CMK (cell line): Measurements from ENCODE around the gene CASP5.
"Not testable (repeated sequence)": the region's sequence is repeated elsewhere in the genome, so short reads cannot be mapped to it uniquely, and the experiment has no call there.

Experiments
- DNase-seq: peaks from one replicate; pipeline ENCODE4 v3.0.0-alpha.2; 2010; ENCODE audit warnings: low read depth

The CASP5 gene

DNA sequence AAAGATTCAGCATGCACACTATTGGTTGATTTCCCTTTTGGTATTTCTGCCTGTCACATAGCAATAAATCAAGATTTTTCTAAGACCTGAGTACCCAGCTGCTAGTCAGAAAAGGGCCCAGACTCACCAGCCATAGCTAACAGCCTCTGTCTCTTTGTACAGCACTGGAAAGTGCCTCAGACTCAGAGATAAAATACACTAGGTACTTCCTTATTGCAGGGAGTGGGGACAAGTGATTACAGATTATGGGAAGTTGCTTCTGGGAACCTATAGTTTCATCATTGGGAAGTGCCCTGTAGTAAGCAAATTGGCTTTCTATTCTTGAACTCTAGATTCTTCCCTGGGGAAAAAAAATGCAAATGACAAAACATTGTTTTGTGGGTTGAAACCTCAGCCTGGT, at the start of gene CASP5:
CASP5 (minus strand) TSS at position 166 of the 400 bp plus-strand sequence; CDS start at position 134, 32 bp downstream.
- DNase-seq: peak; percentile 34

DNA sequence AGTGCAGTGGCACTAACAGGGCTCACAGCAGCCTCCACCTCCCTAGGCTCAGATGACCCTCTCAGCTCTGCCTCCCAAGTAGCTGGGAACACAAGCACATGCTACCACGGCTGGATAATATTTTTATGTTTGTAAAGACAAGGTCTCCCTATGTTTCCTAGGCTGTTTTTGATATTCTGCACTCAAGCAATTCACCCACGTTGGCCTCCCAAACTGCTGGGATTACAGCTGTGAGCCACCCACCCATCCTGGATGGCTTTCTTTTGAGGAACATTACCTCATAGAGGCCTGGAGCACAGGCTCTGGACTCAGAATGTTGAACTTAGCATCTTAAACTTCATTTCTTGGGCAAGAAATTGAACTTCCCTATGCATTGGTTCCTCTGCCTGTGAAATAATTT, 49.1 kb upstream of the CASP5 start:
- DNase-seq: not testable (repeated sequence)

GRCh38 chr11:105071089-105071732, 48.2 kb upstream of the CASP5 start:
- DNase-seq: no peak

GRCh38 chr11:105070306-105070705, 47.3 kb upstream of the CASP5 start:
- DNase-seq: no peak

GRCh38 chr11:105069749-105070148, 46.8 kb upstream of the CASP5 start:
- not testable (repeated sequence) for DNase-seq

- not testable (repeated sequence) for DNase-seq
Observed at GRCh38 chr11:105063245-105063941, 40.4 kb upstream of the CASP5 start.

GRCh38 chr11:105057432-105057831, 34.5 kb upstream of the CASP5 start:
- no peak for DNase-seq

- DNase-seq: no peak
Observed at GRCh38 chr11:105056446-105056845, 33.5 kb upstream of the CASP5 start.

DNA sequence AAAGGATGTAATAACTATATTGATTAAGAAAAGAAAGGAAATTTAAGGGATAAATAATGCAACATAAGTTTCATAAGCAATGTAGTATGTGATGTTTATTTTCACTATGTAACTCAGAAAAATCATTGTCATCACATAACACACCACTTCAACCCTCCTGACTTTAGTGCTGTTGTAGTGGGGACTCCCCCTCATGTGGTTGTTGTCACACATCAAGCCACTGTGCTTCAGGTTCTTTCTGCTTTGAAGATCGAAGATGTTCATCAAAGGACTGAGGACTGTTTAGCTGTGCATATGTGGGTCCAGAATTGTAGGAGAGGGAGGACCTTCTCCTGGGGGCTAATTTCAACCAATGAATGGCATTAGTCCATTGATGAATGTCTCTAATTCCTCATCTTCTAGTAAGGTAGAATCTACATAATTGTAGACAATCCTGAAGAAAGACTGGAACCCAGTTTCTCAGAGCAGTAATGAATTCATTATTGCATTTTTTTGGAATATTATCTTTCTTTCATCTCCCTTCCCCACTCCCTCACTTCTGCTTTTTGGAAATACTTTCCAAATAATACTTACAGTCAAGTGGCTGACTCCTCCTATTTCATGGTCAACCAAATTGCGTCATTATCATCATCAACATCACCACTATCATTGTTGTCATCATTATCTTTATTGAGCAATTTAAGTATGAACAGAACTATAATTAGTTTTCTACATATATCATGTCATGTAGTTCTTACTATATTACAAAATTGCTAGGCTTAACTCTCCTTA, 31.9 kb upstream of the CASP5 start:
- no peak for DNase-seq

DNA sequence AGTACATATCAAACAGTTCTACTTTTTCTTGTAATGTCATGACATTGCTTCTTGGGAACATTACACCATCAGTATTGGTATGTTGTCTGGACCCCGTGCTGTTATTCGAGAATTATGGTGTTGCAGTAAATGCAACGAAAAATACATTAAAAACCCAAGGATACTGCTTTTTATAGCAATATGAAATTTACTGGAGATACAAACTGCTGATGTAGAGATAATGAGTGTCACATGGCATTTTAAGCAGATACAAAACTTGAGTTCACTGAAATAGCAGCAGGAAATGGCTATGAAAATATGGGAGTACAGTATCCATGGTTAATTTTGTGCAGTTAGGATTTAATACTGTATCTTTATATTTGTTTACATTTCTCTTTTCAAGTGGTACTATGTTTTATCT, 29.5 kb upstream of the CASP5 start:
- DNase-seq: no peak

GRCh38 chr11:105051559-105051958, 28.6 kb upstream of the CASP5 start:
- DNase-seq: no peak

GRCh38 chr11:105049481-105049880, 26.5 kb upstream of the CASP5 start:
- DNase-seq: no peak

- no peak for DNase-seq
Observed at GRCh38 chr11:105046898-105047579, 24.1 kb upstream of the CASP5 start.

DNA sequence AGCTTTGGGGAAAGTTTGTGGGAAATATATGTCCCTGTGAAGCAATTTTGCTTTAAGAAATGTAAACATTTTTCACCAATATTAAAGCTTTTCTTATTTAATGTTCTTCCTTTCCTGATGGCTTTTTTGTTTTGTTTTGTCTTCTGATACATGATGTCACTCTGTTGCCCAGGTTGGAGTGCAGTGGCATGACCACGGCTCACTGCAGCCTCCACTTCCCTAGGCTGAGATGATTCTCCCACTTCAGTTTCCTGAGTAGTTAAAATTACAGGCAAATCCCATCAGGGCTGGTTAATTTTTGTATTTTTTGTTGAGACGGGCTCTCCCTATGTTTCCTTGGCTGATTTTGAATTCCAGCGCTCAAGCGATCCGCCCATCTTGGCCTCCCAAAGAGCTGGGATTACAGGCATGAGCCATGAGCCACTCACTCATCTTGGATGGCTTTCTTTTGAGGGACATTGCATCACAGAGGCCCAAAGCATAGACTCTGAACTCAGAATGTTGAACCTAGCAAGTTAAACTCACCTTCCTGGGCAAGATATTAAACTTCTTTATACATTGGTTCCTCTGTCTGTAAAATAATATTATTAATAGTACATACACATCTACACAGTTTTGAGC, 22.8 kb upstream of the CASP5 start:
- no peak for DNase-seq

DNA sequence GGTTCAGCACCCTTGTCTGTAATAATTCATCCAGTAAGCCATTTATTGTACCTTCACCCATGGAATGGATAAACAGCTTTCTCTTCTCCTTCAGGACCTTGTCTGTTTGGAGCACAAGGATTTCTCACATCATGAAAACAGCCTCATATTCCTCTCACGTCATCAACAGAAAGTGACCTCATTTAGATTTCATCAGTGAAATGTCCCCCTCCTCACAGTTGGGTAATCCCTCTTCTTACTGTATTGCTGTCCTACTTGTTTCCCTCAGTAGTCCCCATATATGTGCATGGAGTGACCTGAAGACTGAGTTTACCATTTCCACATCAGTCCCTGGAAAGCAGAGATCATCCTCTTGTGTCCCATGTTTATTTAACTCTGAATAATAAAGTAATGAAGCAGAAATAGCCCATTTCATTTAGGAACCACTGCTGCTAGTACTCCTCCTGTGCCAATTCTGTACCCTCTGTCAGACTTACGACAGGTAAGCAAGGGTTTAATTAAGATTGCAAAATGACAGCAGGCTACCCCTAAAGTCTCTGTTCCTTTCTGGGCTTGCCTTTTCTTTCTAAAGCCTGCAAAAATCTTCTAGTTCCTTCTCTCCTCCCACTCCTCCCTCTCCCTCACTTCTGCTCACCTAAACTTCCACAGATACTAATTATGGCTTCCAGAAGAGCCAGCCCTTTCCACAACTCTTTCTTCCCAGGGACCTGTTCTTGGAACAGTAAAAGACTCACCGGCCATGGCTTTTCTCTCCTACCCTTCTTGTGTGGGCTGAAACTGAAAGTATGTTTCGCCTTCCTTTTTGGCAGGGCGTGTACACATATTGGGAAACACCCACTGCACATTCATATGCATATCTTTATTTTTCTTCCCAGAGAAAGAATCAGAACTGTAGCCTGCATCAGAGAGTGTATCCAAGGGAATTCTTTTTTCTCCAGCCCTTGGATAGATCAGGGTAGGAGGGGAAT, 21.9 kb upstream of the CASP5 start, which contains the start of gene CARD16:
CARD16 (minus strand) TSS at position 779 of the 968 bp plus-strand sequence; CDS start at position 741, 38 bp downstream.
- DNase-seq: not testable (repeated sequence)

- DNase-seq: no peak
Observed at GRCh38 chr11:105042178-105042577, 19.2 kb upstream of the CASP5 start.

DNA sequence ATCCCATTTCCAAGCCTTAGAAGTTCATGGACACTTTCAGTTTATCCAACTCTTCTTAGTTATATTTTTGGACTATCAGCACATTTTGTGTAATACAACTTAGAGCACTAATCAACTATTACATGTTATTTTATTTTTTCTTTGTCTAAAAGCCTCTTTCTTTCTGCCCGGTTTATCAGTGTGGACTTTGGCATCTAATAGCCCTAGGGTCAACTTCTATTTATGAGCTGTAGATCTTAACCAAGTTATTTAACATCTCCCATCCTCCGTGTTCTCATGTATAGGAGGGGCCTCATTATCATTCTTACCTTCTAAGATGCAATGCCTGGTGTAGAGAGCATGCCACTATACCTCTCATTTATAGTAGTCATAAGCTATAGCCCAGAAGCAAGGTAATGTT, 17.7 kb upstream of the CASP5 start:
- DNase-seq: no peak

DNA sequence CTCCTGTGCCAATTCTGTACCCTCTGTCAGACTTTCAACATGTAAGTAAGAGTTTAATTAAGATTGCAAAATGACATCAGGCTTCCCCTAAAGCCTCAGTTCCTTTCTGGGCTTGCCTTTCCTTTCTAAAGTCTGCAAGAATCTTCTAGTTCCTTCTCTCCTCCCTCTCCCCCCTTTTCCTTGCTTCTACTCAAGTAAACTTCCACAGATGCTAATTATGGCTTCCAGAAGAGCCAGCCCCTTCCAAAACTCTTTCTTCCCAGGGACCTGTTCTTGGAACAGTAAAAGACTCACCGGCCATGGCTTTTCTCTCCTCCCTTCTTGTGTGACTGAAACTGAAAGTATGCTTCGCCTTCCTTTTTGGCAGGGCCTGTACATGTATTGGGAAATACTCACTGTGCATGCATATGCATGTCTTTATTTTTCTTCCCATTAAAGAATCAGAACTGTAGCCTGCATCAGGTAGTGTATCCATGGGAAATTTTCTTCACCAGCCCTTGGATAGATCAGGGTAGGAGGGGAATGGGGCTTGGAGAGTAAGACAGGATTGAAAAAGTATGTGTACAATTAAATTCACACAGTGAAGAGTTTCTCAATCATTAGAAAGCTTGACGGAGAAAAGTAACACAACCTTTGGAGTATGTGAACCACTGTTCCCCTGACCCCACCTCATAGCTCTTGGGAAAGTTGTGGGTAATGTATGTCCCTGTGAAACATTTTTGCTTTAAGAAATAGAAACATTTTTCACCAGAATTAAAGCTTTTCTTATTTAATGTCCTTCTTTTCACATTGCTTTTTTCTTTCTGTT, 12.0 kb upstream of the CASP5 start, which contains the start of gene CASP1:
CASP1 (minus strand) TSS at position 332 of the 808 bp plus-strand sequence; CDS start at position 301, 31 bp downstream.
- DNase-seq: no peak

DNA sequence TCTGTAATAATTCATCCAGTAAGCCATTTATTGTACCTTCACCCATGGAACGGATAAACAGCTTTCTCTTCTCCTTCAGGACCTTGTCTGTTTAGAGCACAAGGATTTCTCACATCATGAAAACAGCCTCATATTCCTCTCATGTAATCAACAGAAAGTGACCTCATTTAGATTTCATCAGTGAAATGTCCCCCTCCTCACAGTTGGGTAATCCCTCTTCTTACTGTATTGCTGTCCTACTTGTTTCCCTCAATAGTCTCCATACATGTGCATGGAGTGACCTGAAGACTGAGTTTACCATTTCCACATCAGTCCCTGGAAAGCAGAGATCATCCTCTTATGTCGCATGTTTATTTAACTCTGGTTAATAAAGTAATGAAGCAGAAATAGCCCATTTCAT, 11.4 kb upstream of the CASP5 start:
- DNase-seq: not testable (repeated sequence)

GRCh38 chr11:105033781-105034180, 10.8 kb upstream of the CASP5 start:
- no peak for DNase-seq
